AG20443 (cell line): ENCODE measurements around the gene STIM1.
"Not testable (repeated sequence)": the region's sequence is repeated elsewhere in the genome, so short reads cannot be mapped to it uniquely, and the experiment has no call there.

Experiments used
- DNase-seq: peaks from one replicate; pipeline ENCODE4 v3.0.0; 2012; ENCODE audit warnings: low spot score, mixed read lengths

STIM1 gene

GRCh38 chr11:4111834-4112233, 256.4 kb downstream of the STIM1 start:
- DNase-seq = no peak

- DNase-seq = no peak
These were observed 259.7 kb downstream of the STIM1 start for GRCh38 chr11:4115128-4115527.

- peak; percentile 45 for DNase-seq
These were observed 262.6 kb downstream of the STIM1 start for GRCh38 chr11:4118107-4118506.

- no peak for DNase-seq
These were observed 267.8 kb downstream of the STIM1 start for GRCh38 chr11:4123218-4123617.

- DNase-seq = no peak
These were observed 269.7 kb downstream of the STIM1 start for GRCh38 chr11:4125141-4125540.

- no peak for DNase-seq
These were observed 271.9 kb downstream of the STIM1 start for GRCh38 chr11:4127357-4127756.

GRCh38 chr11:4130219-4130618, 274.8 kb downstream of the STIM1 start:
- DNase-seq = not testable (repeated sequence)

GRCh38 chr11:4134806-4135205, 279.3 kb downstream of the STIM1 start:
- DNase-seq = peak; percentile 29

GRCh38 chr11:4138497-4138896, 283.0 kb downstream of the STIM1 start:
- no peak for DNase-seq

- no peak for DNase-seq
These were observed 284.7 kb downstream of the STIM1 start for GRCh38 chr11:4140067-4140636.
